Loucy (cell line): ENCODE data around the gene RHBDD2.

ENCODE experiments used
- H2AFZ ChIP-seq: fragments of 200-600 bp; sonication (generic); 2 replicates; pipeline ENCODE4 v1.6.0; 2016; ENCODE audit warnings: antibody characterized with exemption, mild to moderate bottlenecking, low read length, moderate library complexity
- H3F3A ChIP-seq: fragments of 200-600 bp; 2 replicates; pipeline ENCODE4 v1.6.0; 2016; ENCODE audit warnings: antibody characterized with exemption, low read depth, mild to moderate bottlenecking
- H3K27me3 ChIP-seq: fragments of 200-600 bp; sonication (generic); 2 replicates; pipeline ENCODE4 v1.6.1; 2014; ENCODE audit warnings: low read length, mild to moderate bottlenecking; ENCODE audit not compliant: insufficient read depth, poor library complexity, severe bottlenecking
- H3K36me3 ChIP-seq: fragments of 200-600 bp; sonication (generic); 2 replicates; pipeline ENCODE4 v1.6.1; 2016; ENCODE audit warnings: low read length; ENCODE audit not compliant: insufficient read depth
- H3K4me1 ChIP-seq: fragments of 200-600 bp; sonication (generic); 2 replicates; pipeline ENCODE4 v1.5.1; 2014; ENCODE audit warnings: low read length, mild to moderate bottlenecking; ENCODE audit not compliant: insufficient read depth, poor library complexity, severe bottlenecking
- H3K4me2 ChIP-seq: fragments of 200-600 bp; sonication (generic); 2 replicates; pipeline ENCODE4 v1.6.0; 2014; ENCODE audit warnings: antibody characterized with exemption, low read length, low read depth, mild to moderate bottlenecking; ENCODE audit not compliant: poor library complexity, severe bottlenecking
- H3K4me3 ChIP-seq: fragments of 200-600 bp; sonication (generic); 2 replicates; pipeline ENCODE4 v1.5.1; 2014; ENCODE audit warnings: low read length, mild to moderate bottlenecking, mixed read lengths; ENCODE audit not compliant: poor library complexity, severe bottlenecking
- H3K79me2 ChIP-seq: fragments of 200-600 bp; sonication (generic); 2 replicates; pipeline ENCODE4 v1.6.1; 2014; ENCODE audit warnings: low read length; ENCODE audit not compliant: insufficient read depth
- H3K9ac ChIP-seq: fragments of 200-600 bp; sonication (generic); 2 replicates; pipeline ENCODE4 v1.6.0; 2014; ENCODE audit warnings: mild to moderate bottlenecking, low read depth, low read length, moderate library complexity; ENCODE audit not compliant: poor library complexity, severe bottlenecking
- H3K9me2 ChIP-seq: fragments of 200-600 bp; sonication (generic); replicated peaks from 2 replicates; pipeline ENCODE4 v1.6.1; 2016; ENCODE audit warnings: low read depth, low read length, mixed read lengths
- H3K9me3 ChIP-seq: fragments of 200-600 bp; sonication (generic); 2 replicates; pipeline ENCODE4 v1.6.1; 2014; ENCODE audit warnings: mild to moderate bottlenecking, antibody characterized with exemption, low read length, low read depth; ENCODE audit not compliant: insufficient read depth
- H4K20me1 ChIP-seq: fragments of 200-600 bp; sonication (generic); 2 replicates; pipeline ENCODE4 v1.6.0; 2014; ENCODE audit warnings: antibody characterized with exemption, low read length, mild to moderate bottlenecking; ENCODE audit not compliant: insufficient read depth, poor library complexity, severe bottlenecking
- CTCF ChIP-seq: fragments of 200-600 bp; sonication (generic); conservative IDR thresholded peaks from 2 replicates; pipeline ENCODE4 v1.5.1; 2014; ENCODE audit warnings: mild to moderate bottlenecking, antibody characterized with exemption, low read length
- EZH2phosphoT487 ChIP-seq: fragments of 200-600 bp; IDR thresholded peaks from 2 replicates; pipeline ENCODE4 v1.6.1; 2018; ENCODE audit warnings: antibody characterized with exemption, mild to moderate bottlenecking, moderate library complexity, borderline replicate concordance

Gene RHBDD2

GRCh38 chr7:75875113-75876080 is 3.4 kb upstream of the RHBDD2 start:
- Histone ChIP-seq H3K4me3 (no peak overlapping the region), H3K4me1 (peaks cover 19% of the 10 kb centered on the region), H3K9me3 (no peaks in the 10 kb centered on the region), H2AFZ (no peak overlapping the region), H3K9ac (no peak overlapping the region), H3K4me2 (no peak overlapping the region), H3K79me2 (peaks cover 15% of the 10 kb centered on the region), H3K9me2 (no peaks in the 10 kb centered on the region), H3F3A (no peaks in the 10 kb centered on the region), H3K36me3 (no peaks in the 10 kb centered on the region), H4K20me1 (peaks cover 9% of the 10 kb centered on the region), H3K27me3 (no peaks in the 10 kb centered on the region)
- no peak for TF ChIP-seq EZH2phosphoT487
- TF ChIP-seq CTCF, result no peak

- Histone ChIP-seq H3K4me1 (peaks cover 23% of the 10 kb centered on the region), H3K36me3 (no peaks in the 10 kb centered on the region), H3K9me3 (no peaks in the 10 kb centered on the region), H4K20me1 (peaks cover 9% of the 10 kb centered on the region), H3K79me2 (peaks cover 22% of the 10 kb centered on the region), H3F3A (no peaks in the 10 kb centered on the region), H3K9ac (no peak overlapping the region), H2AFZ (no peak overlapping the region), H3K4me2 (no peak overlapping the region), H3K27me3 (no peaks in the 10 kb centered on the region), H3K9me2 (no peaks in the 10 kb centered on the region), H3K4me3 (no peak overlapping the region)
- no peak for TF ChIP-seq EZH2phosphoT487
Observed at GRCh38 chr7:75876126-75876881, 2.5 kb upstream of the RHBDD2 start.

- no peaks in the 10 kb centered on the region for H3K9me2 ChIP-seq
- peak overlapping the region; percentile 74 for H3K4me2 ChIP-seq
- no peaks in the 10 kb centered on the region for H3F3A ChIP-seq
Observed at GRCh38 chr7:75878312-75878768, 494 bp upstream of the RHBDD2 start.

More at GRCh38 chr7:75878312-75878768, 494 bp upstream of the RHBDD2 start:
- H3K9ac ChIP-seq, result peak overlapping the region; percentile 92
- peak overlapping the region; percentile 93 for H3K4me3 ChIP-seq
- no peaks in the 10 kb centered on the region for H3K9me3 ChIP-seq
- H3K79me2 ChIP-seq, result peaks cover 30% of the 10 kb centered on the region
- no peaks in the 10 kb centered on the region; the same call in 1 of the 2 replicates for H3K36me3 ChIP-seq
- H4K20me1 ChIP-seq, result peaks cover 9% of the 10 kb centered on the region
- no peaks in the 10 kb centered on the region for H3K27me3 ChIP-seq
- TF ChIP-seq EZH2phosphoT487 (no peak), CTCF (no peak)
- peak overlapping the region; percentile 72 for H2AFZ ChIP-seq
- peaks cover 23% of the 10 kb centered on the region for H3K4me1 ChIP-seq
